HT1080 (cell line): ENCODE measurements around the gene KREMEN1. TPM values are rescaled to one million over a fixed set of nuclear protein-coding genes. Genes with fewer than 3 reads are reported as not detected.

Experiments
- small RNA-seq: library from RNA; depleted of rRNA; stranded (forward); fragments of <200 nt; gene quantifications from one replicate; pipeline ENCODE3, GENCODE V24; 2014
- total RNA-seq: library from RNA; depleted of rRNA; stranded (reverse); fragments of >200 nt; shearing (Covaris generic); gene quantifications from 2 replicates; pipeline ENCODE4 v1.2.3, GENCODE V29; 2014; rRNA removed

KREMEN1 gene
- total RNA-seq, 1 experiment from 2014 or later: 0.92 TPM

Small RNA genes lying within 50 kb of the gene (small RNA-seq; reads per million reads assigned to genes)
- gene RNU6-1219P (not detected), gene RNU6-810P (not detected)

Other genes with a start within 250 kb of the KREMEN1 start
- 7.1 and 9.1 TPM in 2 replicates for gene ZNRF3, start 189.5 kb upstream of the KREMEN1 start, total RNA-seq
- not detected in 2 replicates for gene C22orf31, start 11.2 kb upstream of the KREMEN1 start, total RNA-seq
- 0.60 TPM in 1 of 2 replicates, not detected in the other for gene EMID1, start 132.9 kb downstream of the KREMEN1 start, total RNA-seq
- gene RHBDD3, start 194.9 kb downstream of the KREMEN1 start, total RNA-seq: 35.8 and 37.7 TPM in 2 replicates
- gene EWSR1, start 195.2 kb downstream of the KREMEN1 start, total RNA-seq: 256 and 340 TPM in 2 replicates
- gene GAS2L1, start 233.6 kb downstream of the KREMEN1 start, total RNA-seq: 52.7 and 57.5 TPM in 2 replicates
- 1.5 and 3.6 TPM in 2 replicates for gene RASL10A, start 242.7 kb downstream of the KREMEN1 start, total RNA-seq